ENCODE results near the gene BSN. TPM values are rescaled to one million over a fixed set of nuclear protein-coding genes. Genes with fewer than 3 reads are reported as not detected.

The BSN gene
- total RNA-seq, 3 donors from 2014 or later: 0.17 to 1.2 (median 0.36) TPM

DNA sequence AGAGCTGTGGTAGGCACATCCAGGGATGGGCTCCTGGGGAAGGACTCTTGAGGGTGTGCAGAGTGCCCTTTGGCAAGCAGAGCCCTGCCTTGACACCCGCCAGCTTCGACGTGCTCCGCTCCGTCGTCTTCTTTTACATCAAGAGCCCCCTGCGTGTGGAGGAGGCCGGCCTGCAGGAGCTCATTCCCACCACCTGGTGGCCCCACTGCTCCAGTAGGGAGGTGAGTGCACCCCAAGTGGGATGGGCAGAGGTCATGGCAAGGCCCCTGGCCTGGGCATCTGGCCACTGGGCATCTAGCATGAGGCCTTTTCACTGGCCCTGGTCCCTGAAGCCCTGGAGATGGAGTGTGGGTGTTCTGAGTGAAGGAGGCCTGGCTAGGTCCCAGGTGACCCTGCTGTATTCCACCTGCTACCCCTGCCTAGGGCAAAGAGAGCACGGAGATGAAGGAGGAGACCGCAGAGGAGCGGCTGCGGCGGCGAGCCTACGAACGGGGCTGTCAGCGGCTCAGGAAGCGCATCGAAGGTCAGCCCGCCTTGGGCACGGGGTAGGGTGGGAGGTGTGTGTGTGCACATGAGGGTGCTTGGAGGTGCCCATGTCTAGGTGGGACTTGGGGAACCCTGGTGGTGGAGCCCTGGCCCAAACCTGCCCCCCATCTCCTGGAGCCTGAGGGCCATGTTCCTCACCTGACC is 147.3 kb downstream of the BSN start:
- Histone ChIP-seq H3K4me3 (no peak overlapping the region), H3K36me3 (ENCODE audit: low read depth) (peaks cover 5% of the 10 kb centered on the region), H3K4me1 (ENCODE audit: low read depth) (no peaks in the 10 kb centered on the region), H3K9me3 (no peaks in the 10 kb centered on the region)
- ATAC-seq (no peak), DNase-seq (no peak)
- intact Hi-C loops (cut with DNase I, micrococcal nuclease): no loop called here
- TF ChIP-seq, protein P1, sequence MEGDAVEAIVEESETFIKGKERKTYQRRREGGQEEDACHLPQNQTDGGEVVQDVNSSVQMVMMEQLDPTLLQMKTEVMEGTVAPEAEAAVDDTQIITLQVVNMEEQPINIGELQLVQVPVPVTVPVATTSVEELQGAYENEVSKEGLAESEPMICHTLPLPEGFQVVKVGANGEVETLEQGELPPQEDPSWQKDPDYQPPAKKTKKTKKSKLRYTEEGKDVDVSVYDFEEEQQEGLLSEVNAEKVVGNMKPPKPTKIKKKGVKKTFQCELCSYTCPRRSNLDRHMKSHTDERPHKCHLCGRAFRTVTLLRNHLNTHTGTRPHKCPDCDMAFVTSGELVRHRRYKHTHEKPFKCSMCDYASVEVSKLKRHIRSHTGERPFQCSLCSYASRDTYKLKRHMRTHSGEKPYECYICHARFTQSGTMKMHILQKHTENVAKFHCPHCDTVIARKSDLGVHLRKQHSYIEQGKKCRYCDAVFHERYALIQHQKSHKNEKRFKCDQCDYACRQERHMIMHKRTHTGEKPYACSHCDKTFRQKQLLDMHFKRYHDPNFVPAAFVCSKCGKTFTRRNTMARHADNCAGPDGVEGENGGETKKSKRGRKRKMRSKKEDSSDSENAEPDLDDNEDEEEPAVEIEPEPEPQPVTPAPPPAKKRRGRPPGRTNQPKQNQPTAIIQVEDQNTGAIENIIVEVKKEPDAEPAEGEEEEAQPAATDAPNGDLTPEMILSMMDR (IDR thresholded peaks at IDR 0.05): no peak

DNA sequence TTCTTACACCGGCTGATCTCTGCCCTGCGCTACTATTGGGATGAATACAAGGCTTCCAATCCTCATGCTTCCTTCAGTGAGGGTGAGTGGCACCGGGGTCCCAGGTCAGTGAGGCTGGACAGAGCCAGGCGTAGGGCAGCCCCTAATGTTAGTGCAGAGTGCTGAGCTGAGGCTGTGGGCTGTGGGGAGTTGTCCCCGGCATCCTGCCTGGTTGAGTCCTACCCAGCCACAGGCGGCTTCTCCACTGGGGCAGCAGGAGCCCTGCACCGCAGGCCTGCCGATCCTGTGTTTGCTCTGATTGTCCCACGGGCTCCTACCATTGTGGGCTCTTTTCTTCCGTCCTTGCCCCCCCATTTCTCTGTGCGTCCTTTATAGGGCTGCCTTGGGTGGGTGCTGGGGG is 148.4 kb downstream of the BSN start:
- DNase-seq (no peak), ATAC-seq (no peak)
- no peaks in the 10 kb centered on the region for H3K9me3 ChIP-seq
- peaks cover 5% of the 10 kb centered on the region for H3K36me3 ChIP-seq (ENCODE audit: low read depth)
- intact Hi-C loops (cut with DNase I, micrococcal nuclease): no loop called here
- no peaks in the 10 kb centered on the region for H3K4me1 ChIP-seq (ENCODE audit: low read depth)
- H3K4me3 ChIP-seq: no peak overlapping the region
- TF ChIP-seq, protein P1 (IDR thresholded peaks at IDR 0.05): no peak

DNA sequence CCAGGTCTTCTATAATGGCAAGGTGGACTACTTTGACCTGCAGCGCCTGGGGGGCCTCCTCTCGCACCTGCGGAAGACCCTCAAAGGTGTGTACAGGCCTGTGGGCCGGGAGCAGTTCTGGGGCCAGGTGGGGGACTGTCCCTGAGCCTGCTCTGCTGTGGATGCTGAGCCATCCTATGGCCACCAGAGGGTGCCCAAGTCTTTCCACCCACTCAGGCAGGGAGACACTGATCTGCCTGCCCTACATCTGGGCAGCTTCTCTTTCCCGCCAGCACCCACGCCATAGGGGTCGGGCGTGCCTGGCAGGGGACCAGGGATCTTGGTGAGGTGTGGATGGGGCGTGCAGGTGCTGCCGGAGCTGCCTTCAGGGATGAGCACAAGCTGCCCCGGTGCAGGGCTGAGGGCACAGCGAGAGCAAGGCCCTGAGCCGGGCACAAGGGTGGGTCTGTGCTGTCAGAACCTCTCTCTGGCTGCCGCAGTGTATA is 149.2 kb downstream of the BSN start:
- no peak overlapping the region for H3K4me3 ChIP-seq
- peak; percentile 89 for ATAC-seq
- peak in 2 of 3 donors; percentile 70 to 76 for DNase-seq
- intact Hi-C loops (cut with DNase I, micrococcal nuclease): no loop called here
- H3K9me3 ChIP-seq: no peaks in the 10 kb centered on the region
- H3K4me1 ChIP-seq (ENCODE audit: low read depth): no peaks in the 10 kb centered on the region
- TF ChIP-seq, protein P1 (IDR thresholded peaks at IDR 0.05): peak; percentile 76
- H3K36me3 ChIP-seq (ENCODE audit: low read depth): peaks cover 5% of the 10 kb centered on the region

DNA sequence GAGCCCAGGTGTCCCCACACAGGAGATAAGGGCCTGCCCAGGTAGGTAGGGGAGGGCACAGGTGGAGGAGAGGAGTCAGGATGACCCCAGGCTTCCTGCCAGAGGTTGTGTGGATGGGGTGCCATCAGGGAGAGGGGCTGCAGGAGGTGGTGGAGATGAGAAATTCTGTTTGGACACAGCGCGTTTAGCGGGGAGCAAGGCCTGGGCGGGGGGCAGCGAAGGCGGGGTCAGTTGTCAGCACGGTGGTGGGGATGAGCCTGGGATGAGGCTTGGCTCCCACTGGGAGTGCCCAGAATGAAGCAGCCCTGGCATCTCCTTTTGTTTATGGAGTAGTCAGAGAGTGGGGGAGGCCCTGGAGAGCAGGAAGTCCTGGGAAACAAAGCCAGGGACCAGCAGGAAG is 149.7 kb downstream of the BSN start:
- H3K36me3 ChIP-seq (ENCODE audit: low read depth): peaks cover 5% of the 10 kb centered on the region
- H3K9me3 ChIP-seq: no peaks in the 10 kb centered on the region
- intact Hi-C loops (cut with DNase I, micrococcal nuclease): no loop called here
- ATAC-seq: no peak
- H3K4me1 ChIP-seq (ENCODE audit: low read depth): no peaks in the 10 kb centered on the region
- no peak for DNase-seq
- H3K4me3 ChIP-seq: no peak overlapping the region
- TF ChIP-seq, protein P1 (IDR thresholded peaks at IDR 0.05): no peak

DNA sequence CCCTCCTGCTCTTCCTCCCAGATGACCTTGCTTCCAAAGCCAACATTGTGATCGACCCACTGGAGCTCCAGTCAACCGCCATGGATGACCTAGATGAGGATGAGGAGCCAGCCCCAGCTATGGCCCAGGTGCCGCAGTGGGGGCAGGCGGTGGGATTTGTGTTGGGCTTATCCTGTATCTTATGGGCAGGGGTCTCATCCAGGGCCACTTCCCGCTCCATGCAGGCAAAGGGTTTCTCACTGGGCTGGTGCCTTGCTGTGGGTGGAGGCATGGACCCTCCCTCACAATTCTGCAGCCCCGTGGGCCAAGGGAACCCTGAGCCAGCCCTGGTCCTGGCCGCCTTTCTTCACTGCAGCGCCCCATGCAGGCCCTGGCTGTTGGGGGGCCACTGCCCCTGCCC is 150.4 kb downstream of the BSN start:
- H3K36me3 ChIP-seq (ENCODE audit: low read depth): peaks cover 5% of the 10 kb centered on the region
- DNase-seq (no peak), ATAC-seq (no peak)
- no peak overlapping the region for H3K4me3 ChIP-seq
- intact Hi-C loops (cut with DNase I, micrococcal nuclease): no loop called here
- no peaks in the 10 kb centered on the region for H3K9me3 ChIP-seq
- TF ChIP-seq, protein P1 (IDR thresholded peaks at IDR 0.05): no peak
- H3K4me1 ChIP-seq (ENCODE audit: low read depth): no peaks in the 10 kb centered on the region
